Stimulated activated CD8-positive, alpha-beta memory T cell treated with anti-CD3 and anti-CD28 coated beads, Interleukin-7, amount 100 ng/mL, for 48 hours (primary cell): Measurements from ENCODE around the gene TNNC1.

Source experiments
- DNase-seq, 2 donors: peaks; one replicate each; pipeline ENCODE4 v3.0.0-alpha.2; 2020; ENCODE audit warnings: low read depth in 1 of 2; ENCODE audit errors: extremely low read depth in 1 of 2

TNNC1 gene

DNA sequence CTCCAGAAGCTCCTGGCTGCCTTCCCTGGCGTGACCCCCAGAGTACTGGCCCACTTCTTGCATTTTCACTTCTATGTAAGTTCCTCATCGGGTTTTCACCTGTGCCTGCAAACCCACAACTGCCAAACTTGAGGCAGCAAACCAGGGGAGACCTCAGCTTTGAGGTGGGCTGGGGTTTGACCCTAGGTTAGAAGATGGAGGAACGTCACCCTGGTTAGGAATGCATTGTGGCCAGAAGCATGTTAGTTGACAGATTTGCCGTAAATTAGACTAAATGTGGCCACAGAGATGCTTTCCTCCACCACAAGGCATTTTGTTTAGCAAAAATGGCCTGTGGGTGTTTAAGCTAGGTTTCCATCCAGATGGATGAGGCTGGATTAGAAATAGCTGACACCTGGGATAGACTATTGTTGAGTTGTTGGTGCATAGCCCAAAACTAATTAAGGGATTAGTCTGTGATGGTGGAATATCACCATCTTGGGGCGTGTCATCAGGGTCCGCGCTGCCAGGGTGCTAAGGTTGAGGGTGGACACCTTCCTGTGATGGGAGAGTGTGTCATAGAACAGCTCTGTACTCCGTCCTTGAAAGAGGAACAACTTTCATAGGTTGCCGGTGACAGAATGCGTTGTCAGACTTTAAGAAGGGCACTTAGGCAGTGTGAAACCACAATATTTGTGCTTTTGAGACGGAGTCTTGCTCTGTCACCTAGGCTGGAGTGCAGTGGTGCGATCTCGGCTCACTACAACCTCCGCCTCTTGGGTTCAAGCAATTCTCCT lies 5.1 kb upstream of the TNNC1 start:
- DNase-seq = no peak

- DNase-seq = no peak
Observed at GRCh38 chr3:52458031-52458760, 4.4 kb upstream of the TNNC1 start.

- DNase-seq = no peak
Observed at GRCh38 chr3:52456800-52457183, 3.0 kb upstream of the TNNC1 start.

- no peak for DNase-seq
Observed at GRCh38 chr3:52456169-52456799, 2.4 kb upstream of the TNNC1 start.

DNA sequence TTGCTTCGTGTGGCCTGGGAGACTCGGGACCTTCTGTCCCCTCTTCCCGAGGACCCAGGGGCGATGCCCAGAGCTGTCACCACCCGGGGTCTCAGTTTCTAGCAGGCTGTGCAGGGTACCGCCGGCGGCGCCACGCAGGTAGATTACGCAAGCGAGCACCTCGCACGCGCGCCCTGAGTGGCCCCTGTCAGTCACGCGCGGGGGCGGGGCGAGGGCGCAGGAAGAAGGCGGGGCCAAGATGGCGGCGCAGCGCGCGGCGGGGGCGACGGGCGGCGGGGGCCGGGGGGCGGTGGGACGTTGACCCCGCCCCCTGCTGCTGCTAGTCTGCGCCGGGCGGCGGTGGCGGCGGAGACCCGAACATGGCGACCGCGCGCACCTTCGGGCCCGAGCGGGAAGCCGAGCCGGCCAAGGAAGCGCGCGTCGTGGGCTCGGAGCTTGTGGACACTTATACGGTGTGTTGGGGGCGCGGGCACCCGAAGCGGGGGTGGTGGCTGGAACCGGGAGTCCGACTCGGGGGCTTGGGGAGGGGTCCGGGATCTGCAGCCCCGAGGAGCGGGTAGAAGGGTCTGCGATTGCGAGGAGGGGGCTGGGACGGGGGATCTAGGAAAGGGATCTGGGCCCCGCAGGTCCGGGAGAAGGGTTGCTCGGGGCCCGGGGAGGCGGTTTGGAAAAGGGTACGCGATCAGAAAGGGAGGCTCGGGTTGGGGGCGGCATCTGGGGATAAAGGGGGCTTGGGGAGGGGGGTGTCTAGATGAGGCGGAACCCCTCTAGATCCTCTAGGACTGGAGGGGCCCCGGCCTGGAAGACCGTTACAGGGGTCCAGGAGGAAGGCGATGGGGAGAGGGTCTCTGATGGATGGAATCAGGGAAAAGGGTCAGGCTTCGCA lies 1.7 kb upstream of the TNNC1 start, which contains the start of gene NISCH:
NISCH (plus strand) TSS at position 322 of the 886 bp plus-strand sequence; CDS start at position 360, 38 bp downstream.
- peak; percentile 87 to 92 for DNase-seq

DNA sequence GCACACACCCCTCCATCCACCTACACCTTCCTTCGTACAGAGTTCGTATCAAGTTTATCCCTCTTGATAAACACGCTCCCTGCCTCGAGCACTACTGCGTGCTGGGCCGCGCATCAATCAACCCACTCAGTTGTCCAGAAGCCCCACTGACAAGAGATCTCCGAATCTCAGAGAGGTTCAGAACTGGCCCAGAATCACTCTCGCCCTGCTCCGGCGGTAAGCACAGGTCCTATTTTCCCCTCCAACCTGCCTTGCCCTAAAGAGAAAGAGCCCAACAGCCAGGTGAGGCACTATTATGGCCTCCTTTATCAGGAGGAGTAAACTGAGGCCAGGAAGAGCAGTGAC lies 1.1 kb upstream of the TNNC1 start:
- no peak for DNase-seq

- DNase-seq = no peak
Observed at GRCh38 chr3:52454250-52454937, 553 bp upstream of the TNNC1 start.

GRCh38 chr3:52452570-52453221 lies 1.1 kb downstream of the TNNC1 start:
- no peak for DNase-seq

DNA sequence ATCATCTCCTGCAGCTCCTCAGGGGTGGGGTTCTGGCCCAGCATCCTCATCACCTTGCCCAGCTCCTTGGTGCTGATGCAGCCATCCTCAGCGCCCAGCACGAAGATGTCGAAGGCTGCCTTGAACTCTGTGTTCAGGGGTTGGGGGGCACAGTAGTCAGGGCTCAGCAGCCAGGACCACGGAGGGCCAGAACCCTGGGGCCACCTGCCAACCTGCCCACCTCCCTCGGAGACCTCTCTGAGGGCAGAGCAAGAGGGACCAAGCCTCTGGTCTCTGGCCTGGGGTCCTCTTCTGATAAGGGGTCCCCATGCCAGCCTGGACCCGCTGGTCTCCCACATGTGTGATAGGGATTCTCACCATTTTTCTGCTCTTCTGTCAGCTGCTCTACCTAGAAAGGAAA lies 1.7 kb downstream of the TNNC1 start:
- no peak for DNase-seq

DNA sequence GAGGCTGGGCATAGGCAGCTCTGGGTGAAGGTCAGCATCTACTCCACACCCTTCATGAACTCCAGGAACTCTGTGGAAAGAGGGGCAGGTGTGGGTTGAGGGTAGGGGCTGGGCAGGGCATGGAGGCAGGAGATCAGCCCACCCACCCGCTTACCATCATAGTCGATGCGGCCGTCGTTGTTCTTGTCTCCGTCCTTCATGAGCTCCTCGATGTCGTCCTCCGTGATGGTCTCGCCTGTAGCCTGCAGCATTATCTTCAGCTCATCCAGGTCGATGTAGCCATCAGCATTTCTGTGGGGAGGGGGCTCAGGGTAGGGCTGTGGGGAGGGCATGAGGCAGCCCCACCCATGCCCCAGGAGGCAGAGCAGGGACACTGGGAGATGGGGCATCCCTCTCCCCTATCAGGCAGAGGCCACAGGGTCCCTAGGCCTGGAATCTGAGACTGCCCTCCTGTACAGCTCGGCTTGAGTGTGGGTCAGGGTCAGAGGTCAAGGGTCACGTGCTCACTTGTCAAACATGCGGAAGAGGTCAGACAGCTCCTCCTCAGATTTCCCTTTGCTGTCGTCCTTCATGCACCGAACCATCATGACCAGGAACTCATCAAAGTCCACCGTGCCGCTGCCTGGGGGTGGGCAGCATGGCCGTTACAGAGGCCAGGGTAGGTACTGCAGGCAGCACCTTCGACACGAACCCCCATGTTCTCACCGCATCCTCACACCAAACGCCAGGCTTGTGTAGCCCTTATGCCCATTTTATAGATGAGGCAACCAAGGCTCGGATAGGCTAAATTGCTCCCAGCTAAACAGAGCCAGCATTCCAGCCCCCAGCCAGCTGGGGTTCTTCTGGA lies 2.4 kb downstream of the TNNC1 start:
- no peak for DNase-seq

GRCh38 chr3:52450489-52451236 lies 3.2 kb downstream of the TNNC1 start:
- DNase-seq = no peak

DNA sequence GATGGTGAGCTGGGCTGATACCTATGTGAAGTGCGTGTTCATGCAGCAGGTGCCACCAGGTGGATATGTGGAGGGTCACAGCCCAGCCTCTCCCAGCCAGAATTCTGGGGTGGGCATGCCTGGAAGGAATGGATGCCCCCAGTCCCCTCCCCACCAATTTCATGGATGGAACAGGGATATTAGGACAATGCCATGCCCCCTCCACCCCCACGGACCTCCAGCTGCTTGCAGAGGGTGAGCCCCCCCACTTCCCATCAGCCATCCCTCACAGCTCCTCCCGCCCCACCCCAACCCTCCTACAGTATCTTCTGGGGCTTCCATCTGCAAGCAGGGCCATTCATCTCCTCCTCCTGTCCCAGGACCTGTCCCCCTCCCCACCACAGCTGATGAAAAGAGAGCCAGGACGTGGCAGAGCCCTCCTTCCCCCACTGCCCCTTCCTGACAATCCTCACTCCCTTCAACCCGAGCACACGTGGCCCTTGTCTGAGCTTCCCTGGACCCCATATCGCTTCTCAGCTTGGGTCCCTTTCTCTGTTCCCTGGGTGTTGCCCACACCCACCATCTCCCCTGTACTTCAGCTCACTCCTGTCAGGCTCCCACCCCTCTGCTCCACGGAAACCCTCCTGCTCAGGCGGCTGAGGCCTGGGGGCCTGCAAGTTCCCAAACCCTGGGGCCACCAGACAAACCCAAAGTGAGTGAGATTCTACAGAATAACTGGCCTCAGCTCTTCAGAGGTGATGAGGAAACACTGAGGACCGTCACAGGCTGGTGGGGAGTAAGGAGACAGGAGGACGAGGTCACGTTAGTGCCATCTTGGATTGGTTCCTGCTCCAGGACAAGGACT lies 6.1 kb downstream of the TNNC1 start:
- no peak for DNase-seq

DNA sequence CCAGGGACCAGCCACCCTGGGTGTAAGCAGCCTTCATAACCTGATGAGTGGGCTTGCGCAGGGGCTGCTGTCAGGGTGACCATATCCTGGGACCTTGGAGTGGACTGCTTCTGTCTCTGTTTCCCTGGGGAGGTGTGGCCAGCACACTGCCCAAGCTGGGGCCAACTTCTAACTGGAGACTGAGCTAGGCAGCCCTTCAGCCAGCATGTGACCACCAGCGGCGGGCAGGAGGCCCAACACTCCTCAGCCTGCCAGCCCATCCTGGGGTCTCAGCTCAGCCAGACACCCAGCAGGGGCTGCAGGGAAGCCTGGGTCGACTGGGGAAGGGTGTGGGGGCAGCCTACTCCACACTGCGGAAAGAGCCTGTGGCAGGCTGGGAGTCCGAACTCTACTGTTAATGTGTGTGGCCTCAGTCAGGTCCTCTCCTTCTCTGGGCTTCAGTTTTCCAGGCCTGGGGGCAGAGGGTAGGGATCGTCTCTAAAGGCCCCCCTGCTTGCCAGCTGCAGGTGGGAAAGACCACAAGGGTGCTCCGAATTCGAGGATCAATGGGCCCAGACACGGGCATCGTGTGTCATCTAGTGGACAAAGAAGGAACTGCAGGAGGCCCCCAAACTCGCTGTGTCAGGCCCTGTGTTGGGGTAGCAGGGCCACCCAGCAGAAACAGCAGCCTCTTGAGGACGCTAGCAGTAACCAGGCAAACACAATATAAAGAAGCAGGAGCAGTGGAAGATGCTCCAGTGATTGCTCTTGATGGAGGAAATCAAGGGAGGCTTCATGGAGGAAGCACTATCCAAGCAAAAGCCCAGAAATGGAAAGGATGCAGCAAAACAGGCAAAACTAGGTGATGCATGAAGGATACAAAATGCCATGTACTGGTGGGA lies 7.0 kb downstream of the TNNC1 start:
- DNase-seq = peak; percentile 45 to 53

GRCh38 chr3:52446042-52446441 lies 7.8 kb downstream of the TNNC1 start:
- DNase-seq = no peak

DNA sequence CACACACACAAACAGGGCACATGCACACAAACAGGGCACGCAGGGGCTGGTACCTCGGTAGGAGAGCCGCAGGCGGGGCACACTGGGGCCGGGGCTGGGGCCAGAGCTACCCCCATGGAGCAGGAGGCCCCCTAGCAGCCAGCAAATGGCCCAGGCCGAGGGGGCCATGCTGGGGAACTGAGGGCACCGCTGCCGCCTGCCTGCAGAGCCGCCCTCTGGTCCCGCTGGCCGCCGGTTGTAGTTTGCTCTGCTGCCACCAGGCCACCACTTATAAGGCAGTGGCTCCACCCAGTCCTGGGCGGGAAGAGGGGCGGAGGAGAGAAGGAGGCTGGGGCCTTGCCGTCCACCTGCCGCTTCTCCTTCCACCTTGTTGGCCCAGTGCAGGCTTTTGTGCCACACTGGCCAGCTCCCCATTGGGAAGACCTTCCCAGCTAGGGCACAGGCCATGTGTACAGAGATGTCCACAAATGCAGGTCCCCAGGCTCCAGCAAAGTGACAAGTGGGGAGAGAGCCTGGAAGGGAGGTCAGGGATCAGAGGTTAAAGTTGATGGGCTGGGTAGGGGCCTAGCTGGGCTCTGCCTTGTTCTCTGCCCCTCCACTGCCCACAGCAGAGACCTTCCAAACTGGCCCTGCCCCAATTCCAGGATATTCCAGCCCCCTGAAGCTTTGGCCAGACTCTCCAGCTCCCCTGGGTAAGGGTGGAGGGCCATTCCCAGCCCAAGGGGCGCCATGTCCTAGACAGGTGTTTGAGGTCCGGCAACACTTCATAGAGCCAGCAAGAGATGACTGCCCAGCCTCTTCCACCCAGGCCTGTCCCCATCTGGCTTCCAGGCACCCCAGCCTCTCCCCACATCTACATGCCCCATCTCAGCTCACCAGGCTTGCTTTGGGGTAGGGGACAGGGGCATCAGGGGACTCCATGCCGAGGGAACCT lies 8.7 kb downstream of the TNNC1 start, which contains the start of gene SEMA3G:
SEMA3G (minus strand) TSS at position 244 of the 934 bp plus-strand sequence; CDS start at position 168, 76 bp downstream.
- peak; percentile 54 to 76 for DNase-seq
